Measurements from ENCODE around the gene GPR146.

GRCh38 chr7:1057416-1058291 is 13.3 kb downstream of the GPR146 start:
- TF ChIP-seq POLR2A (IDR thresholded peaks at IDR 0.05) (no peak), CTCF (IDR thresholded peaks at IDR 0.05) (no peak)
